ENCODE measurements around the gene SLC5A1.

Gene SLC5A1

DNA sequence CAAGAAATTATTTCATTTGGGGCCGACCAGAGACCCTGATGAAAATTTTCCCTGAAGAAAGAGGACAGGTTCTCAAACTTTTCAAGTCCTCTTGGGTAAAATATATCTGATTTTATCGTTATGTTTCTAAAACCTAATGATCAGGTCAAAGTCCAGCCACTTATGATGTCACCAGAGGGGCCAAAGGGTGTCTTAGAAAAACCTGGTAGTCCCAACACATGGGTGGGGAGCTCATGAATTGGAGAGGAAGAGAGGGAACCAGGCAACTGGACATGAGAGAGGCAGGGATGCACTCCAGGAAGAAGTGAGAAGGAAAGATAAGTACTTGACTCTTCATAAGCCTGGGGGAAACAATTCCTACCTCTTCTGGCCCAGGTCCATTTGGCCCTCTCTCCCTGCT lies 9.2 kb downstream of the SLC5A1 start:
- DNase-seq: no peak

DNA sequence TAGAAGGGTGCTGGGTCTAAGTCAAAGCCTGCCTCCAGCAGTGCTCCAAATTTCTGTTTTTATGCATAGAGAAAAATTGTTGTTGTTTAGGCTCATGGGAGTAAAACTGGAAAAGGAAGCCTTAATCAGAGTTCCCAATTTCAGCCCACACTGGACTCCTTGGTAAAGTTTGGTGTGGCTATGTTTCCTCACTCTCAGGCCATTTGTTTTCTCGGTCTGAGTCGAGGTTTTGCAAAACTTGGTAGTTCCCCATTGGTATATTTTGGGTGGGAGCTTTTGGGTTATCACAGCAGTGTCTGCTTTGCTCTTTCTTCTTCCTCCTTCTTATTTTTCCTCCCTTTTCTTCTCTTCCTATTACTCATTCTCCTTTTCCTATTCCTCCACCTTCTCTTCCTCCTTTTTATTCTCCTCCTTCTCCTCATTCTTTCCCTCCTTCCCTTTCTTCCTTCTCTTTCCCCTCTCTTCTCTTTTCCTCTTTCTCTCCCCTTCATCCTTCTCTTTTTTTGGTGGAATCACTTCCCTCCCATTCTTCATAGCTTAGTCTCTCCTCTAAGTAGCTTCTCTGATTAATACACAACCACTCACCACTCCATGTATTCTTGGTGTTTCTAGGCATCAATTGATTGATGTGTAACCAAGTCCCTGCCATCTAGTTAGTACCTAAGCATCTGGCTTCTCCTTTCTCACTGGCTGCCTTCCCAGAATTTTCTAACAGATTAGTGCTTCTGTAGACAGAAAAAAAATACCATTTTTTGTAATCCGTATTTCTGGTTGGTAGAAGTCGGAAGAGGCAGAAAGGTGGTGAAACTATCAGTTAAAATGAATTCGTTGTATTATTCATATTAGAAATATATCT lies 10.1 kb downstream of the SLC5A1 start:
- no peak for DNase-seq

DNA sequence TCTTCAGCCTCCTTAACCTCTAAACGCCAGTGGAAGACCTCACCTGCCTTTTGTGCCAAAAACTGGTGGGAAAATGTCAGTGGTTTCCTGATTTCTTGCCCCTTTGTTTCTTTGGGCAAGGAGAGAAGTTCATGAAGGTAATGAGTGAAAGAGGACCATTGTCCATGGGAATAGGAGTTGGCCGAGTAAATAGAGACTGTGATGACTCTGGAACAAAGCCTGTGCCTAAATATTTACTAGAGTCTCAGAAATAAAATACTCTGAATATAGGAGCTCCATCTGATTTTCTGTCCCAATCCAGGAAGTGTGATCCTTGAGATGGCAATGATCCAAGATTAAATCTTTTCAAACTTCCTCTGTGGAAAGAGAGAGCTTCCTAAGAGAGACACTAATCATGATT lies 12.0 kb downstream of the SLC5A1 start:
- no peak for DNase-seq

DNA sequence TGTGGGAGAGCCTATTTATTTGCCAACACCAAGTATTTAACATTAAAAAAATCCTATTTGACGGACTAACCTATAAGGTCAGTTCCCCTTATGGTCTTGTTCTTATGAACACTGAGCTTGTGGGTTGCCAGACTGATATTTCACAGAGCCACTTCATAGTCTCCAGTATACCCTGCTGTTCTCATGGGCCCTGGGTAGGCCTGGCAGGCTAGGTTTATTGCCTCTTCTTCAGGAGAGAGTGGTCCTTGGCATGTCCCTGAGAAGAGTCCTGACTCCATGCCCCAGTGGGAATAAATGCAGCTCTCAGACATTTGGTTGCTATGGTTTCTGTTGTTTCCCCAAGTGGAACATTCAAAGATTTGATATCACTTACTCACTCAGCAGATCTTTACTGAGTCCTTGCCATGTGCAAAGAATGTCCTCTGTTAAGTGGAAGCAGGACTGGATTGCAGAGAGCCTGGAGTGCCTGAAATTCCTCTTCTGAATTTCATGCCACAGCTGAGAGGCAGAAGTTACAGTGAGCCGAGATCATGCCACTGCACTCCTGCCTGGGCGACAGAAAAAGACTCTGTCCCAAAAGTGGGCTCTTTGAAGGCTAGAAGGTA lies 15.7 kb downstream of the SLC5A1 start:
- DNase-seq: no peak

DNA sequence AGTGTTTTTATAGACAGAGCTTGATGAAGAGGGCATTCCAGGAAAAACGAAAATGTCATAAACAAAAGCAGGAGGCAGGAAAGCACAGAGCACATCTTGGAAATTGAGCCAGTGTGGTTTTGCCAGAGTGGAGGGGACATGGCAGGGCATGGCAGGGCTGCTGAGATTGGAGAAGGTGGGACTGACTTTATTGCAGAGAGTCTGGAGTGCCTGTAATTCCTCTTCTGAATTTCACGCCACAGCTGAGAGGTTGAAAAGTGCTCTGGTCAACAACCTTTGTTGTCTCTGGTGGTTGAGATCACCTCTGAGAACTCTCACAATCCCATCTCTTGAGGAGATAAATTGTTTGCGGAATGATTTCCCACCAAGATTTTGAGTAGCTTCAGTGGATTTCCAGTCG lies 16.4 kb downstream of the SLC5A1 start:
- no peak for DNase-seq

DNA sequence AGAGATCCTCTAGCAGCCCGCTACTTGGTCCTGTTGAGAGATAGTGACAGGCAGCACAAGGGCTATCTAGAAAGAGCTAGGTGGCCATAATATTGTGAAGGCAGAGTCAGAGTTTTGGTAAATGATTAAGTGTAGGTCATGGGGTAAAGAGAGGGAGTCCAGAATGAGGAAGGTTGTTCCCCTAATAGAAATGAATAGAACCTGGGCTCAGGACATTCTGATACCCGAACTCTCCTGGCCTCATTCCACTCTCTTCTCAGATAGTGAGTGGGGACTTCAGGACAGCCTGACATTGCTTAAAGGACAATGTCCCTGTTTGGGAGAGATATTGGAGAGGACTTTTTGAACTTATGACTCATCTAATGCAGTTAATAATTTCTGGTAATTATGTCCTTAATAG lies 20.6 kb downstream of the SLC5A1 start:
- DNase-seq: no peak

DNA sequence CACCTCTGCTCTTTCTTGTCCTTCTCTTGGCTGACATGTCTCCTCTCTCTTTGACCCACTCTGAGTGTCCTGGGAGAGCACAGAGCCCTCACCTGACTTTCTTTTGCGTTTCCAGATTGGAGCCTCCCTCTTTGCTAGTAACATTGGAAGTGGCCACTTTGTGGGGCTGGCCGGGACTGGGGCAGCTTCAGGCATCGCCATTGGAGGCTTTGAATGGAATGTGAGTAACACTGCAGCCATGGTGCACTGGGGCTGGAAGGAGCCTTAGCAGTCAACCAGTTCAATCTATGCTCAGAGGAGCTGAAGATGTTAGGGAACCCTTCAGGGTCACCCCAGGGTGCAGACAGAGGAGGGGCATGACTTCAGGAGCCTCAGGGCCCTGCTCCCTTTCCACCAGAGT lies 23.8 kb downstream of the SLC5A1 start:
- DNase-seq: no peak

DNA sequence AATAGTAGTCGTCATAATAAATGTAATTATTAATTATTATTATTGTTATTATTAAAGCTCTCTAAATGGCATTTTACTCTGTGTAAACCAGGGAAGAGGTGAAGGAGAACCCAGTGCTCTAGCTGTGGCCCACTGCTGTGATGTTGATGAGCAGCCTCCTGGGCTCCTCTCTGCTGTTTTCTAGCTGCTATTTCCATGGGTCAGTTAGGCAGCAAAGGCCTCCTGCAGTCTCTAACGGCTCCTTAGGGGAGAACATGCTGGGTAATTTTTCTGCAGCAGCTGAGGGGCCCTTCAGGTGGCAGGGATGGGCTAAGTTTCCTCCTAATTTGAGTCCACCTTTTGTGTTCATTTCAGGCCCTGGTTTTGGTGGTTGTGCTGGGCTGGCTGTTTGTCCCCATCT lies 24.6 kb downstream of the SLC5A1 start:
- DNase-seq: no peak

DNA sequence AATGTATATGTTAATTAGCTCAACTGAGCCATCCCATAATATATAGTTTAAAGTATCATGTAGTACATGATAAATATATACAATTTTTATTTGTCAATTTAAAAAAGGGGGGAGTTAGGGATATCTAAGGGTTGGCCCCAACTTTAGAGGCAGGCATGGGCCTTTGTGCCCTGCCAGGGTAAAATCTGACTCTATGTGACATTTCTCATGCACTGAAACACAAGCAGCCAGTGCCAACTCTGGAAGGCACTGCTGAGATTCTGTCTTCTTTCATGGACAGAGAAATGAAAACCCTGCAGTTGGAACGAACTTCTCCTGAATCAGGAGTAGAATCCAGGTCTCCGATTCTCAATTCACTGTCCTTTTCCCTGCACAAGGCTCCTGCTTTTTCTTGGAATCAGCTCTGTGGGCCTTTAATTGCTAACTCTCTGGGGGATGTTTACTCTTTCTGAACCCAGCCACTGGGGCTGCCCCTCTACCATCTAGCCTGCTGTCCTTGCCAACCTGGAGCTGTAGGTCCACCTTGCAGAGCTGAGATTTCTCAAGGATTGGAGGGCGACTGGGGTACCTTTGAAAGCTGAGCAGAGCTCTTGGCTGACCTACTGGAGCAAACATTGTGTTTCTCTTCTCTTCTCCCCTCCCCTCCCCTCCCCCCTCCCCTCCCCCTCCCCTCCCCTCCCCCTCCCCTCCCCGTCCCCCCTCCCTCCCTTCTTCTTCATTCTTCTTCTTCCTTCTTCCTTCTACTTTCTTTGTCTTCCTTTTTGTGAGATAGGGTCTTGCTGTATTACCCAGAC lies 26.7 kb downstream of the SLC5A1 start:
- DNase-seq: no peak

DNA sequence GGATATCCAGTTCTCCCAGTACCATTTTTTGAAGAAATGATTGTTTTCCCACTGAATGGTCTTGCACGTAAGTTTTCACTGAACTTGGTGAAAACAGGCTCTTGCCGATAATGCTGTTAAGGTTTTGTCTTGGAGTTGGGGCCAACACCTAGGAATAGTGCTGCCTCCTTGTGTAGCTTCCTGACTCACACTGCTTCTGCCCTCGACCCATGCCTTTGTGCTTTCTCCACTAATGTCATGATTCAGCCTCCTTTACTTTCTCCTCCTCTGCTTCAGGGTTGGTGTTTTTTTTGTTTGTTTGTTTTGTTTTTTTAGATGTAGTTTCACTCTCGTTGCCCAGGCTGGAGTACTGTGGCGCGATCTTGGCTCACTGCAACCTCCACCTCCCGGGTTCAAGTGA lies 30.2 kb downstream of the SLC5A1 start:
- no peak for DNase-seq

DNA sequence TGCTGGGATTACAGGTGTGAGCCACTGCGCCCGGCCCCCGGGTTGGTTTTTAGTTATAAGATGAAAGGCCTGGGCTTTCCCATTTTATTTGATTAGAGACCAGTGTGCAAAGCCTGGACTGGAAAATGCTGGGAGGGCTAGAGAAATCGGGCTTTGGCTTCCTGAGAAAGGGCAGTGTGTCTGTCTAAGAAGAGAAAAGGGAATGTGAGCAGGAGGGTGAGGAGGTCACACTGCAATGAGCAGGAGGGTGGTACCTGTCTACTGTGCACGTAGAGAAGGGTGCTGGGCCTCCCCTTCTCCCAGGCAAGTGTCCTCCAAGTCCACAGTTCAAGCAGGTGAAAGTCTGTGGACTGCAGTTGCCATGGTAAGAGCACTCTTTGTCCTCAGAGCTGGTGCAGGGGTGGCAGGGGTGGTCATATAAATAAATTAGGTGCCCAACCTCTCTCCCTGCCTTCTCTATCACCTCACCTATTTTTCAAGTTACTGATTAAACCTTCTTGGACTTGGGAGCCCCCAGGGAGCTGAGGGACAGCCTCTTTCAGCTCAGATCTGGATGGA lies 30.8 kb downstream of the SLC5A1 start:
- DNase-seq: no peak

DNA sequence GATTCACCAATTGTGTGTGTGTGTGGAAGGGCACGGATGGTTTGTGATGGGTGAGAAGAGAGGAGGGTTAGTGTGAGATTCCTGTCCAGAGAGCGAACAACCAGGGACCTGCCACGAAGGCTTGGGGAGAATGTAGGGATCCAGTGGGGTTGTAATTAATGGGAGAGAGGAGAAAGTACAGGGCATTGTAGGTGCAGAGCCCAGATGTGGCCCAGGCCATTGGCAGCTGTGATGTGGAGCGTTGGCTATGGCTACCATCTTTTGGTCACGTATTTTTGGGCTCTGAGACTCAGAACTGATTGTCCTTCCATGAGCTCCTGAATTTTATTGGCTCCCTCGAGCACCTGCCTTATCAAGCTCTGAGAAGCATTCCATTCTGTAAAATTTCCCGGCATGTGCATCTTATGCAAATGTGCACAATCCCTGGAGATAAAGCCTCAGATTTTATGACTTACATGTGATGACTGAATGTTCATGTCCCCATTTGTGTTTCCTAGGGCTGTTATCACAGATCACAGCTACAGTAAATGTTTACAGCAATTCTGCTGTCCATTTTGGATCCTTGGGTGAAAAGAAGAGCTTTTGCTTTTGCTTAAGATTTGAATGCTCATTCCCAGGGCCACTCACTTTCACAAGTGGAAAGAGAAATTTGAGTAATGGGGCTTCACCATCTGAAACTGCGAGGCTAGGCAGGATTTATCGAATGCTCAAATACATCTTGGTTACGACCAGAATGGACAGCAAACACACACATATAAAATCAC lies 33.1 kb downstream of the SLC5A1 start:
- DNase-seq: no peak

DNA sequence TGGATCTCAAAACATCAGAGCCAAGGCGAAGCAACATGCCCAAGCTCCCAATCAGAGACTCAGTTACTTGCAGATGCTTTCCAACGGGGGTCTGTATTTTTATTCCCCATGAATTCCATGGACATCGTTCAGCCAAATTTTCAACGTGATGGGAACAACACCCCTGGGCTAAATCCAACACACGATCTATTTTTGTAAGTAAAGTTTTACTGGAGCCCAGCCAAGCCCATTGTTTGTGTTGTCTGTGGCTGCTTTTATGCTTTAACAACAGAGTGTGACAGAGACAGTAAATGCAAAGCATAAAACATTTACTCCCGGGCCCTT lies 33.7 kb downstream of the SLC5A1 start:
- DNase-seq: no peak

DNA sequence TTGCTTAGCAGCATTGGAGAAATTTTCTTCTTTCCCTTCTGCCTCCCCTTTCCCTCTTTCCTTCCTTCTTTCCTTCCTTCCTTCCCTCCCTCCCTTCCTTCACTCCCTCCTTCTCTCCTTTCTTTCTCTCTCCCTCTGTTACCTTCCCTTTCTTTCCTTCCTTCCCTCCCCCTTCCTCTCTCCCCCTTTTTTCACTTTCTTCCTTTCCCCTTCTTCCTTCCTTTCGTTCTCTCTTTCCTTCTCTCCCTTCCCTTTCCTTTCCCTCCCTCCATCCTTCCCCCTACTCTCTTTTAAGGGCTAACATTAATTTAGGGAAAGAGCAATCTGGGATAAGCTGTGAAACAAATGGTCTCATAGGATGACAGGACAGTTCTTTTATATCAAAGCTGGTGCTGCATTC lies 34.1 kb downstream of the SLC5A1 start:
- DNase-seq: no peak

DNA sequence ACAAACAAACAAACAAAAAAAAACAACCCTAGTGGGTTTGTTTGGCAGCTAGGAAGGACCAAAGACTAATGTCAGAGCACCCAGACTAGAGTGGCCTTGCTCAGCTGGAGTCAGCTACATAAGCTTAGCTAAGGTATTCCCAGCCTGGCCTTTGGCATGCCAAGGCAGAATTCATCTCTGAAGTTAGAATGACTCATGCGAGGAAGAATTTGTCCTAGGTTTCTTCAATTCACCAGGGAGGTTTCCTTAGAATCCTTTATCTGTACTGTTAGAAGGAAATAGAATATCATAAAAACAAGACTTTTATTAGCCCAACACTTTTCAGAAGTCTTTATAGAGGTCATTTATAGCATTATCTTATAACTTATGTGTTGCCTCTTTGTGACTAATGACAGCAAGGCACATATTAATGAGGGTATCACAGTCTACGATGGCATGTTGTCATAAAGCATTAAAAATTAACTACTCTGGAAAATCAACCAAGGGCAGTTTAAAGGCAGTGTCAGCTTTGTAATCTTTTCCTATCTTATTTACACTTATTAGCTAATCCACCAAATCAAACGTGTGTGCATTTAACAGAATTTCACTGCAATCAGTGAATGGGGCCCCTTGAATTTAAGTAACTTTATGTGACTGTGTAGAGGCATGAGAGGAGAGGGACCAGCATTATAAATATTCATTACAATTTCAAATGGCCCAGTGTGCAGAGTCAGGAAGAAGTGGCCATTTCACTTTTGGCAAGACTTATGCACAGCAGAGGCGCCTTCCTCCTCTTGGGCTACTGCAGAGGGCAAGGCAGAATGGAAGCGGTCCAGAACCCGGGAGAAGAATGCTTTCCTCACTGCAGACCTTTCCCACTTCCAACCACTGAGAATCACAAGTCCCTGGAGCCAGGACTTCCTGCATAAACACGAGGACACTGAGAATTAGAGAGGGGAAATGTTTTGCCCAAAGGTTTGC lies 36.3 kb downstream of the SLC5A1 start:
- no peak for DNase-seq

DNA sequence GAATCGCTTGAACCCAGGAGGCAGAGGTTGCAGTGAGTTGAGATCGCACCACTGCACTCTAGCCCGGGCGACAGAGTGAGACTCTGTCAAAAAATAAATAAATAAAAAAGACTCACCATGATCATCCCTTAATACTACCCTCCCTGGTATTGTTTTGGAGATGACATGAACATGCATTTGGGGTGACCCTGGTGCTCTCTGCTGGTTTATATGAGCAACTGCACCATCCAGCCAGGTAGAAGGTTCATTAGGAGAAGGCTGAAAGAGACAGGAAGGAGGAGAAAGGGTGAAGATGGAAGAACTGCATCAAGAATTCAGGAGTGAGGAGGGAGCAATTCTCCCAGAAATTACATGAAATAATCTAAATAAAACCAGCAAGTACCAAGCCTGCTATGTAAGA lies 37.8 kb downstream of the SLC5A1 start:
- DNase-seq: peak; percentile 50

DNA sequence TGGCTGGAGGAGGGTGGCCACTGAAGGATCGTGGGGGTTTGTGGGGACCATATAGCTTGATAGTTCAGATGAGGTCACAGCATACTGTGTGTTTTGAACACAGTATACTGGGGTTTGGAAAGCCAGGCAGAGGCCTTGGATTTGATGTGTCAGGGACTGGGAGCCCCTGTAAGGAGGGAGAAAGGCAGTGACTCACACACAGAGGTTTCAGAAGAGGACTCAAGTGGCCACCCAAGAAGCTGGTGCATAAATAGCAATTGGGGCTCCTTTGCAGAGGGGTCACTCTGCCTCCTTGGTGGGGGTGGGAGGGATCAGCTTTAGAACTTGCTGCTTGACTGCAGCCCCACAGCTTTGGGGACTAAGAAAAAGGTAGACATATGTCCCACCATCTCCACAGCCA lies 39.3 kb downstream of the SLC5A1 start:
- no peak for DNase-seq

DNA sequence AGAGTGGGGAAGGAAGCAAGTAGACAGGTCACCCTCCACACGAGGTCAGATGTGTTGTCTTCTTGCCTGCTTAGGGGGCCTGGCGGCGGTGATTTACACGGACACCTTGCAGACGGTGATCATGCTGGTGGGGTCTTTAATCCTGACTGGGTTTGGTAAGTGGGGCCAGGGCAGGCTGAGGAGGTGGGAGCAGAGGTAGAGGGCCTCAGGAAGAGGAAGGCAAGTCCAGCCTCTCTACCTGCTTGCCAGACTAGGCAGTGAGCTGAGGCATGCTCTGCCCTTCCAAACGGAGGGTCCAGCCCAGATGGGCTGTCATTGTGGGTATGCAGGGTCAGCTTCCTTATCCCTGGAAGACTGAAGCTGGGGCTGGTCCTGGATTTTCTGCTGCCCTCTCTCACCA lies 39.9 kb downstream of the SLC5A1 start:
- no peak for DNase-seq

DNA sequence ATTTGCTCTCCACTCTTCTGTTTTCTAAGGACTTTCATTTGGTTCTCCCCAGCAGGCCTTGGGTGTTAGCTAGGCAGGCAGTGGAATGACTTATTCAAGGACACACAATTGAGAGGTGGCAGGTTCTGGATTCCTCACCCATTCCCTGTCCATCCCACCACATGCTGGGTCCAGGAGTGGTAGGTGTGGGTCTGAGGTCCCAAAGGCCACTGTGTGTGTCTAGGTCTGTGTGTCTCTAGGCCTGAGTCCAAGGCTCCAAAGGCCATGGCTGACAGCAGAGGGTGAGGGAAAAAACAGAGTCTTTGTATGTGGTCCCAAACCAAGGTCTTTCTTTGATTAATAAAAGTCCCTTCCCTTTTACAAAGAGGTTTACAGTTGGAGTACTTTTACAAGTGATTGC lies 40.8 kb downstream of the SLC5A1 start:
- no peak for DNase-seq

DNA sequence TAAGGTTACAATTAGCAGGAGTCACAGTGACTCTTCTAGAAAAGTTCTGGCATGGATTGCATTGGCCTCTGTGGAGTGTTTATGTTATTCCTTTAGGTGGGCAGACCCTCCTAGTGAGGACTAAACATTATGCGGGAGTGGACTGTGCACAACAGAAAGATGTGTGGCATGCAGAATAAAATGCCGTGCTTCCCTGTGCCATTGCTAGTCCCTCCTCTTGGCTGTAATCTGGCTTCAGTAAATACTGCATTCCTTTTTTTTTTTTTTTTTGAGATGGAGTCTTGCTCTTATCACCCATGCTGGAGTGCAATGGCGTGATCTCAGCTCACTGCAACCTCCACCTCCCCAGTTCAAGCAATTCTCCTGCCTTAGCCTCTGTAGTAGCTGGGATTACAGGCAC lies 45.0 kb downstream of the SLC5A1 start:
- no peak for DNase-seq

DNA sequence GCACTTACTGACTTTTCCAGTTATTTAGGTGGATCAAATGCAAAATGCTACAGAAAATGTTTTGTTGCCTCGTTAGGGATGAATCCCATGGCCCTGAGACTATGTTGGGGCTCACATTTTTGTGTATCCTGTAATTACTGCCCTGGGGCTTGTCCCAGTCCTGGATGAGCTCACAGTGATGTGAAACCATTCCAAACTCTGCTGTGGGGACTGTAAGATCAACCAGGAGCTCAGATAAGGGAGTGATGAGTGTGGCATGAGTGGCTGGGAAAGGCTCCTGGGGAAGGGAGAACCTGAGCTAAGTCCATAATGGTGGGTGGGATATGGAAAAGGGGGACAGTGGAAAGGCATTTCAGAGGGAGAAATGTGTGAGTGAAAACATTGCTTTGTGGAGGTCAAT lies 54.0 kb downstream of the SLC5A1 start:
- no peak for DNase-seq
